ENCODE measurements around the gene ASCL2. TPM values are rescaled to one million over a fixed set of nuclear protein-coding genes. Genes with fewer than 3 reads are reported as not detected.
A peak's percentile ranks its signal among the peaks of the same experiment; 100 is the strongest.

ASCL2 gene
- total RNA-seq, 1 experiment from 2014 or later: 0.35 TPM

DNA sequence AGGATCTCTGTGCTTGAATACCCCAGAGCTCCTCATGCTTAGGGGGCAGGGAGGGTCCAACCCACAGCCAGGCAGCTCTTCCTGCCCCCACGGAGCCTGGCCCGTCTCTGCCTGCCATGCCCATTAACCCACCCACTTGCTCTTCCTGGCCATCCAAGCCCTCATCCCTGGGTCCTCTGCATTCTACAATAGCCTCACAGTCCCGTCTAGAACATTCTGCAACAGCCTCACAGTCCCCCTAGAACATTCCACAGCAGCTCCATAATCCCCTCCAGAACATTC is 46.5 kb upstream of the ASCL2 start:
- Histone ChIP-seq H3K9ac (ENCODE audit: extremely low read depth, insufficient read length, low read length) (no peak overlapping the region), H3K27ac (ENCODE audit: insufficient read length, low read depth, low read length) (no peak overlapping the region), H2BK120ac (ENCODE audit: low read depth, low read length, poor library complexity, severe bottlenecking) (no peak overlapping the region), H3K23me2 (ENCODE audit: insufficient read length, low read depth, low read length, poor library complexity, severe bottlenecking) (no peaks in the 10 kb centered on the region), H2AFZ (ENCODE audit: low read length) (no peak overlapping the region), H2BK5ac (ENCODE audit: insufficient read length, low read length) (no peak overlapping the region), H2BK15ac (ENCODE audit: low read depth, low read length) (no peak overlapping the region), H3K23ac (ENCODE audit: insufficient read length, low read depth, low read length) (no peak overlapping the region), H2BK12ac (ENCODE audit: insufficient read length, low read depth, low read length) (no peak overlapping the region), H3K14ac (ENCODE audit: insufficient read depth, low read length) (no peak overlapping the region), H3K4ac (ENCODE audit: low read depth, low read length) (no peak overlapping the region), H3T11ph (ENCODE audit: low read length) (no peak overlapping the region), H3K79me1 (ENCODE audit: insufficient read depth, low read depth, low read length, poor library complexity, severe bottlenecking) (no peaks in the 10 kb centered on the region), H4K91ac (ENCODE audit: insufficient read length, low read depth, low read length) (no peak overlapping the region), H3K27me3 (ENCODE audit: insufficient read depth, low read length) (no peaks in the 10 kb centered on the region; the same call in 1 of the 2 replicates), H3K4me2 (ENCODE audit: insufficient read depth, insufficient read length, low read length) (no peak overlapping the region), H4K20me1 (ENCODE audit: control insufficient read depth, insufficient read depth, insufficient read length) (no peaks in the 10 kb centered on the region), H3K79me2 (ENCODE audit: insufficient read depth, low read length) (no peaks in the 10 kb centered on the region), H3K4me1 (ENCODE audit: insufficient read depth, low read length) (no peaks in the 10 kb centered on the region), H2BK20ac (ENCODE audit: low read depth, low read length, poor library complexity, severe bottlenecking) (no peak overlapping the region), H4K8ac (replicated peaks; ENCODE audit: insufficient read length, low read depth, low read length) (no peak overlapping the region), H3K9me3 (ENCODE audit: control insufficient read depth, low read depth, low read length) (no peaks in the 10 kb centered on the region), H3K18ac (ENCODE audit: insufficient read length, low read depth, low read length) (no peak overlapping the region), H4K5ac (ENCODE audit: insufficient read length, low read depth, low read length) (no peak overlapping the region), H2AK5ac (ENCODE audit: insufficient read length, low read length) (no peak overlapping the region), H3K56ac (ENCODE audit: insufficient read length, low read depth, low read length) (no peak overlapping the region)
- no CpG with 5 or more reads among the region's 3 CpGs for WGBS (ENCODE audit: extremely low coverage, insufficient read length, low lambda C conversion rate)
- Mint-ChIP-seq H3K27me3 (ENCODE audit: low read depth) (peaks cover 33% of the 10 kb centered on the region), H3K4me1 (no peaks in the 10 kb centered on the region), H3K4me3 (no peak overlapping the region), H3K9me3 (peaks cover 0 to 5% of the 10 kb centered on the region in 2 experiments; a peak in 2 of 5 replicates), H3K36me3 (ENCODE audit: insufficient read depth in 1 of 3, low read depth in 3 of 3) (no peaks in the 10 kb centered on the region; a peak in 1 of 7 replicates), H3K27ac (peak overlapping the region in 1 of 3 experiments; percentile 5; a peak in 1 of 7 replicates)
- DNase-seq: no peak
- TF ChIP-seq, protein P1, sequence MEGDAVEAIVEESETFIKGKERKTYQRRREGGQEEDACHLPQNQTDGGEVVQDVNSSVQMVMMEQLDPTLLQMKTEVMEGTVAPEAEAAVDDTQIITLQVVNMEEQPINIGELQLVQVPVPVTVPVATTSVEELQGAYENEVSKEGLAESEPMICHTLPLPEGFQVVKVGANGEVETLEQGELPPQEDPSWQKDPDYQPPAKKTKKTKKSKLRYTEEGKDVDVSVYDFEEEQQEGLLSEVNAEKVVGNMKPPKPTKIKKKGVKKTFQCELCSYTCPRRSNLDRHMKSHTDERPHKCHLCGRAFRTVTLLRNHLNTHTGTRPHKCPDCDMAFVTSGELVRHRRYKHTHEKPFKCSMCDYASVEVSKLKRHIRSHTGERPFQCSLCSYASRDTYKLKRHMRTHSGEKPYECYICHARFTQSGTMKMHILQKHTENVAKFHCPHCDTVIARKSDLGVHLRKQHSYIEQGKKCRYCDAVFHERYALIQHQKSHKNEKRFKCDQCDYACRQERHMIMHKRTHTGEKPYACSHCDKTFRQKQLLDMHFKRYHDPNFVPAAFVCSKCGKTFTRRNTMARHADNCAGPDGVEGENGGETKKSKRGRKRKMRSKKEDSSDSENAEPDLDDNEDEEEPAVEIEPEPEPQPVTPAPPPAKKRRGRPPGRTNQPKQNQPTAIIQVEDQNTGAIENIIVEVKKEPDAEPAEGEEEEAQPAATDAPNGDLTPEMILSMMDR (conservative IDR thresholded peaks at IDR 0.05): no peak

All from H9 (cell line).